Measurements from ENCODE around the gene TRIM65. TPM values are rescaled to one million over a fixed set of nuclear protein-coding genes. Genes with fewer than 3 reads are reported as not detected.

TRIM65 gene, protein sequence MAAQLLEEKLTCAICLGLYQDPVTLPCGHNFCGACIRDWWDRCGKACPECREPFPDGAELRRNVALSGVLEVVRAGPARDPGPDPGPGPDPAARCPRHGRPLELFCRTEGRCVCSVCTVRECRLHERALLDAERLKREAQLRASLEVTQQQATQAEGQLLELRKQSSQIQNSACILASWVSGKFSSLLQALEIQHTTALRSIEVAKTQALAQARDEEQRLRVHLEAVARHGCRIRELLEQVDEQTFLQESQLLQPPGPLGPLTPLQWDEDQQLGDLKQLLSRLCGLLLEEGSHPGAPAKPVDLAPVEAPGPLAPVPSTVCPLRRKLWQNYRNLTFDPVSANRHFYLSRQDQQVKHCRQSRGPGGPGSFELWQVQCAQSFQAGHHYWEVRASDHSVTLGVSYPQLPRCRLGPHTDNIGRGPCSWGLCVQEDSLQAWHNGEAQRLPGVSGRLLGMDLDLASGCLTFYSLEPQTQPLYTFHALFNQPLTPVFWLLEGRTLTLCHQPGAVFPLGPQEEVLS
- total RNA-seq = 10 to 100 TPM; 27.5 to 28.1 TPM

DNA sequence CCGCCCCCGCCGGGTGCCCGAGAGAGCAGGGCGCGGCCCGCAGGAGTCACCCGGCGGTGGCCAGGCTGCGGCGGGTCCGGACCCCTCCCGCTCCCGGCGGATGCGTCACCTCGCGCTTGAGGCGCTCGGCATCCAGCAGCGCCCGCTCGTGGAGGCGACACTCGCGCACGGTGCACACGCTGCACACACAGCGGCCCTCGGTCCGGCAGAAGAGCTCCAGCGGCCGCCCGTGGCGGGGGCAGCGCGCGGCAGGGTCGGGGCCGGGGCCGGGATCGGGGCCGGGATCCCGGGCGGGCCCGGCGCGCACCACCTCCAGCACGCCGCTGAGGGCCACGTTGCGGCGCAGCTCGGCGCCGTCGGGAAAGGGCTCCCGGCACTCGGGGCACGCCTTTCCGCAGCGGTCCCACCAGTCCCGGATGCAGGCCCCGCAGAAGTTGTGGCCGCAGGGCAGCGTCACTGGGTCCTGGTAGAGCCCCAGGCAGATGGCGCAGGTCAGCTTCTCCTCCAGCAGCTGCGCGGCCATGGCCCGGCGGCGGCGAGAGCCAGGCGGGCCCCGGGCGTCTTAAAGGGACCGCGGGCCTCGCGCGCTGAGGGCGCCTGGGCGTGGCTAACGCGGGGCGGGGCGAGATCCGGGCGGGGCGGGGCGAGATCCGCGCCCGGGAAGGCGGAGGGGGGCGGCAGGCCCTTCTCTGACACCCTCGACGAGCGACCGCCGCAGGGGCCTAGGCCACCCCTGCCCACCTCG lies at the start of gene TRIM65:
TRIM65 (minus strand) TSS at position 537 of the 745 bp plus-strand sequence; CDS start at position 523, 14 bp downstream.
- H3K36me3 ChIP-seq = peaks cover 5 to 10% of the 10 kb centered on the region in 2 donors
- H3K9me3 ChIP-seq = no peaks in the 10 kb centered on the region
- H3K4me1 ChIP-seq (replicated peaks) = peaks cover 2% of the 10 kb centered on the region
- intact Hi-C loops (cut with DNase I) = loop anchor here (2.0 to 5.0 kb wide), 2 partner anchors 40 to 109 kb away; no protein-coding TSS in a partner anchor
- H3K27ac ChIP-seq = peak within 1 kb of the TSS; percentile 81 to 92
- DNase-seq (ENCODE audit: low spot score) = peak; percentile 81
- peak within 1 kb of the TSS; percentile 77 to 80 for H3K4me3 ChIP-seq
- 2% methylated on average over 65 of the region's 102 CpGs for WGBS
- H3K27me3 ChIP-seq (replicated peaks; ENCODE audit: insufficient read depth) = no peaks in the 10 kb centered on the region
- TF ChIP-seq POLR2A (IDR thresholded peaks at IDR 0.05) (peak; percentile 74), POLR2AphosphoS5 (IDR thresholded peaks at IDR 0.05) (no peak)
- TF ChIP-seq, protein P1, sequence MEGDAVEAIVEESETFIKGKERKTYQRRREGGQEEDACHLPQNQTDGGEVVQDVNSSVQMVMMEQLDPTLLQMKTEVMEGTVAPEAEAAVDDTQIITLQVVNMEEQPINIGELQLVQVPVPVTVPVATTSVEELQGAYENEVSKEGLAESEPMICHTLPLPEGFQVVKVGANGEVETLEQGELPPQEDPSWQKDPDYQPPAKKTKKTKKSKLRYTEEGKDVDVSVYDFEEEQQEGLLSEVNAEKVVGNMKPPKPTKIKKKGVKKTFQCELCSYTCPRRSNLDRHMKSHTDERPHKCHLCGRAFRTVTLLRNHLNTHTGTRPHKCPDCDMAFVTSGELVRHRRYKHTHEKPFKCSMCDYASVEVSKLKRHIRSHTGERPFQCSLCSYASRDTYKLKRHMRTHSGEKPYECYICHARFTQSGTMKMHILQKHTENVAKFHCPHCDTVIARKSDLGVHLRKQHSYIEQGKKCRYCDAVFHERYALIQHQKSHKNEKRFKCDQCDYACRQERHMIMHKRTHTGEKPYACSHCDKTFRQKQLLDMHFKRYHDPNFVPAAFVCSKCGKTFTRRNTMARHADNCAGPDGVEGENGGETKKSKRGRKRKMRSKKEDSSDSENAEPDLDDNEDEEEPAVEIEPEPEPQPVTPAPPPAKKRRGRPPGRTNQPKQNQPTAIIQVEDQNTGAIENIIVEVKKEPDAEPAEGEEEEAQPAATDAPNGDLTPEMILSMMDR (IDR thresholded peaks at IDR 0.05) = peak in 3 of 4 experiments; percentile 44 to 62 (median 54)

DNA sequence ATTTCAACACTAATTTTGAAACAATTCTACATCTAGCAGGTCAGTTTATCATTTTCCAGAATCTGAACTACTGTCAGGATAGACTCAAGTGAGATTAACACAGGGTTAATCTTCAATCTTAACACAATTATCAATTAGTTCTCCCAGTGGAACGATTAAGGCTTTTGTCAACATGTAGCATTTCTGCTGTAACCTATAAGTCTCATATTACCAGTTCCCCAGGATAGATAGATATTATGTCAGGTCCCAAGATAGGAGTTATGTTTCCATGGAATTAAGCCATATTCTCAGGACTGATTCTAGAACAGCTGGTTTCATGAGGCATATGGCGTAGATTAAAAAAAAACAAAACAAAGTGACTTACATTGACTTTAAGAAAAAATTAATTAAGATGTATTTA lies 48.5 kb upstream of the TRIM65 start:
- no peak for DNase-seq (ENCODE audit: low spot score)
- Histone ChIP-seq H3K36me3 (peaks cover 7 to 12% of the 10 kb centered on the region in 2 donors), H3K4me1 (replicated peaks) (no peaks in the 10 kb centered on the region), H3K27ac (no peak overlapping the region), H3K4me3 (no peak overlapping the region), H3K9me3 (no peaks in the 10 kb centered on the region), H3K27me3 (replicated peaks; ENCODE audit: insufficient read depth) (no peaks in the 10 kb centered on the region)
- WGBS = 60% methylated on average over 2 of the region's 2 CpGs
- intact Hi-C loops (cut with DNase I) = no loop called here
- no peak for TF ChIP-seq POLR2A (IDR thresholded peaks at IDR 0.05)
- TF ChIP-seq, protein P1 (IDR thresholded peaks at IDR 0.05) = no peak
- no peak for TF ChIP-seq POLR2AphosphoS5 (IDR thresholded peaks at IDR 0.05)

DNA sequence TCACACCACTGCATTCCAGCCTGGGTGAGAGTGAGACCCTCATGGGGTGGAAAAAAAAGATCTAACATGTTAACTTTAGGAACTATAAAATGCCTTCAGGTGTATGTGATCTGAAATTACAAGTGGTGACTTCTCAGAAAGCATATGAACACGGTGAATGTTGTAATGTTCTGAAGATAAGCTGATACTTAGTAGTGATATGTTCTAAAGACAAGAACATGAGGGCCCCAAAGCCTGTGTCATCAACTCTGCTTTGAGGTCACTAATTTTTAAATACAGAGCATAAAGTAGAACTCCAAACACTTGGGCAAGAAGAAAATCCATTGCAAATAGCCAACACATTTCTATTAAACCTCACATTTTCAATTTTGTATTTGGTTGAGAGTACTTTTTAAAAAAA lies 46.7 kb upstream of the TRIM65 start:
- intact Hi-C loops (cut with DNase I) = no loop called here
- TF ChIP-seq POLR2A (IDR thresholded peaks at IDR 0.05) = no peak
- no peak for TF ChIP-seq POLR2AphosphoS5 (IDR thresholded peaks at IDR 0.05)
- TF ChIP-seq, protein P1 (IDR thresholded peaks at IDR 0.05) = no peak
- WGBS = 68% methylated on average over 1 of the region's 1 CpG
- H3K27ac ChIP-seq = no peak overlapping the region
- no peaks in the 10 kb centered on the region for H3K27me3 ChIP-seq (replicated peaks; ENCODE audit: insufficient read depth)
- DNase-seq (ENCODE audit: low spot score) = no peak
- peaks cover 0 to 8% of the 10 kb centered on the region in 2 donors for H3K36me3 ChIP-seq
- no peak overlapping the region for H3K4me3 ChIP-seq
- H3K4me1 ChIP-seq (replicated peaks) = no peaks in the 10 kb centered on the region
- no peaks in the 10 kb centered on the region for H3K9me3 ChIP-seq

DNA sequence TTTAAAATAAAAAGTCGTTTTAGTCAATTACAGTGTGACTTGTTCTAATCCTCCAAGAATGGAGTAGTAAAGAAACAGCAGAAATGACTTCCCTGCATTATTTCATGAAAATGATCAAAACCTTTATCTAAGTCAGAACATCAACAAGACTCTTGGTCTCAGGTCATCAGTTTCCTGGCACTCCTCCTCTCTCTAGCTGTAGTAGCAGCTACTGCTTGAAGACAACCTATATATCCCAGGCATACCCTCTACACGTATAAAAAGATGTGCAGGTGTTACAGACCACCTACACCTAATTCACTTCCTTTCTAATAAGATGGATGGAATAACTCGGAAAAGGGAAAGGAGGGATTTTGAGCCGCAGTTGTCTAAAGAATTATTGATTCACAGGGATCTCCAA lies 45.7 kb upstream of the TRIM65 start:
- Histone ChIP-seq H3K27me3 (replicated peaks; ENCODE audit: insufficient read depth) (no peaks in the 10 kb centered on the region), H3K4me3 (no peak overlapping the region), H3K27ac (no peak overlapping the region), H3K36me3 (peaks cover 0 to under 1% of the 10 kb centered on the region in 2 donors), H3K4me1 (replicated peaks) (no peaks in the 10 kb centered on the region), H3K9me3 (no peaks in the 10 kb centered on the region)
- DNase-seq (ENCODE audit: low spot score) = no peak
- WGBS = 90% methylated on average over 4 of the region's 4 CpGs
- TF ChIP-seq POLR2A (IDR thresholded peaks at IDR 0.05) (no peak), POLR2AphosphoS5 (IDR thresholded peaks at IDR 0.05) (no peak)
- TF ChIP-seq, protein P1 (IDR thresholded peaks at IDR 0.05) = no peak
- intact Hi-C loops (cut with DNase I) = no loop called here
